Measurements from ENCODE around the gene ATP9A. TPM values are rescaled to one million over a fixed set of nuclear protein-coding genes. Genes with fewer than 3 reads are reported as not detected.
"Not testable (repeated sequence)": the region's sequence is repeated elsewhere in the genome, so short reads cannot be mapped to it uniquely, and the experiment has no call there.

ATP9A gene
- total RNA-seq, 1 donor from 2014 or later = 88.1 TPM

GRCh38 chr20:51756653-51757052 lies 11.5 kb downstream of the ATP9A start:
- peak overlapping the region; percentile 49 for H3K27ac Mint-ChIP-seq
- no peaks in the 10 kb centered on the region for H3K27me3 Mint-ChIP-seq
- no peak overlapping the region for H3K4me3 Mint-ChIP-seq (ENCODE audit: low read depth)
- no peak for DNase-seq (ENCODE audit: low spot score, unreplicated experiment)
- peaks cover 14% of the 10 kb centered on the region for H3K36me3 Mint-ChIP-seq (ENCODE audit: insufficient read depth)
- H3K9me3 Mint-ChIP-seq (ENCODE audit: low read depth) = no peaks in the 10 kb centered on the region
- peaks cover 19% of the 10 kb centered on the region for H3K4me1 Mint-ChIP-seq (ENCODE audit: low read depth)
- TF ChIP-seq, protein P1, sequence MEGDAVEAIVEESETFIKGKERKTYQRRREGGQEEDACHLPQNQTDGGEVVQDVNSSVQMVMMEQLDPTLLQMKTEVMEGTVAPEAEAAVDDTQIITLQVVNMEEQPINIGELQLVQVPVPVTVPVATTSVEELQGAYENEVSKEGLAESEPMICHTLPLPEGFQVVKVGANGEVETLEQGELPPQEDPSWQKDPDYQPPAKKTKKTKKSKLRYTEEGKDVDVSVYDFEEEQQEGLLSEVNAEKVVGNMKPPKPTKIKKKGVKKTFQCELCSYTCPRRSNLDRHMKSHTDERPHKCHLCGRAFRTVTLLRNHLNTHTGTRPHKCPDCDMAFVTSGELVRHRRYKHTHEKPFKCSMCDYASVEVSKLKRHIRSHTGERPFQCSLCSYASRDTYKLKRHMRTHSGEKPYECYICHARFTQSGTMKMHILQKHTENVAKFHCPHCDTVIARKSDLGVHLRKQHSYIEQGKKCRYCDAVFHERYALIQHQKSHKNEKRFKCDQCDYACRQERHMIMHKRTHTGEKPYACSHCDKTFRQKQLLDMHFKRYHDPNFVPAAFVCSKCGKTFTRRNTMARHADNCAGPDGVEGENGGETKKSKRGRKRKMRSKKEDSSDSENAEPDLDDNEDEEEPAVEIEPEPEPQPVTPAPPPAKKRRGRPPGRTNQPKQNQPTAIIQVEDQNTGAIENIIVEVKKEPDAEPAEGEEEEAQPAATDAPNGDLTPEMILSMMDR (IDR thresholded peaks at IDR 0.05; ENCODE audit: unreplicated experiment) = no peak

GRCh38 chr20:51753220-51753619 lies 15.0 kb downstream of the ATP9A start:
- not testable (repeated sequence) for H3K4me3 Mint-ChIP-seq (ENCODE audit: low read depth); H3K9me3 Mint-ChIP-seq (ENCODE audit: low read depth); H3K36me3 Mint-ChIP-seq (ENCODE audit: insufficient read depth); H3K27ac Mint-ChIP-seq; H3K27me3 Mint-ChIP-seq; DNase-seq (ENCODE audit: low spot score, unreplicated experiment)
- H3K4me1 Mint-ChIP-seq (ENCODE audit: low read depth) = peaks cover 15% of the 10 kb centered on the region

DNA sequence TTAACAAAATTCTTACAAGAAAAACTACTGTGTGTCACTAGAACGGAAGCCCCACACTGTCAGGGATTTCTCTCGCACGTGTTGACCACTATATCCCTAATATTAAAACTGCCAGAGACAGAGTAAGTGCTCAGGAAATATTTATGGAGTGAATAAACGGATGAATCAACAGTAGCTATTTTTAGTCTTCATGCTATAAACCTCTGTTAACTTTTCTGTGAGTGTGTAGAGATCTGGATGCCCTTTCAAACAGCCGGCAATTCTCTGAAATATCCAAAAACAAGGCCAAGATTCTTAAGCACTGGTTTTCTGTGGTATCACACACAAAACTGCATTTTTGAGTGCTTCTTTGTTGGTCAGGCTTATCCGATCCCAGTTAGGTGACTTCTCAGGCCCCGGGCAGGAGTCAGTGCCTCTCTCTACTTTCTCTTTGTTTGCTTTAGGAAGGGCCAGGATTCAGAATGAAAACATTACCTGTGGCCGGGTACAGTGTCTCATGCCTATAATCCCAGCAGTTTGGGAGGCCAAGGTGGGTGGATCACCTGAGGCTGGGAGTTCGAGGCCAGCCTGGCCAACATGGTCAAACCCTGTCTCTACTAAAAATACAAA lies 15.7 kb downstream of the ATP9A start:
- TF ChIP-seq, protein P1 (IDR thresholded peaks at IDR 0.05; ENCODE audit: unreplicated experiment) = no peak
- Mint-ChIP-seq H3K27me3 (no peaks in the 10 kb centered on the region), H3K9me3 (ENCODE audit: low read depth) (no peaks in the 10 kb centered on the region), H3K36me3 (ENCODE audit: insufficient read depth) (no peaks in the 10 kb centered on the region), H3K4me1 (ENCODE audit: low read depth) (peaks cover 19% of the 10 kb centered on the region), H3K27ac (peak overlapping the region; percentile 91), H3K4me3 (ENCODE audit: low read depth) (no peak overlapping the region)
- no peak for DNase-seq (ENCODE audit: low spot score, unreplicated experiment)

- no peak for DNase-seq (ENCODE audit: low spot score, unreplicated experiment)
- no peaks in the 10 kb centered on the region for H3K36me3 Mint-ChIP-seq (ENCODE audit: insufficient read depth)
- peaks cover 19% of the 10 kb centered on the region for H3K4me1 Mint-ChIP-seq (ENCODE audit: low read depth)
- no peaks in the 10 kb centered on the region for H3K9me3 Mint-ChIP-seq (ENCODE audit: low read depth)
- TF ChIP-seq, protein P1 (IDR thresholded peaks at IDR 0.05; ENCODE audit: unreplicated experiment) = no peak
- H3K4me3 Mint-ChIP-seq (ENCODE audit: low read depth) = no peak overlapping the region
- H3K27me3 Mint-ChIP-seq = no peaks in the 10 kb centered on the region
- no peak overlapping the region for H3K27ac Mint-ChIP-seq
These were observed 17.3 kb downstream of the ATP9A start for GRCh38 chr20:51750770-51751388.

DNA sequence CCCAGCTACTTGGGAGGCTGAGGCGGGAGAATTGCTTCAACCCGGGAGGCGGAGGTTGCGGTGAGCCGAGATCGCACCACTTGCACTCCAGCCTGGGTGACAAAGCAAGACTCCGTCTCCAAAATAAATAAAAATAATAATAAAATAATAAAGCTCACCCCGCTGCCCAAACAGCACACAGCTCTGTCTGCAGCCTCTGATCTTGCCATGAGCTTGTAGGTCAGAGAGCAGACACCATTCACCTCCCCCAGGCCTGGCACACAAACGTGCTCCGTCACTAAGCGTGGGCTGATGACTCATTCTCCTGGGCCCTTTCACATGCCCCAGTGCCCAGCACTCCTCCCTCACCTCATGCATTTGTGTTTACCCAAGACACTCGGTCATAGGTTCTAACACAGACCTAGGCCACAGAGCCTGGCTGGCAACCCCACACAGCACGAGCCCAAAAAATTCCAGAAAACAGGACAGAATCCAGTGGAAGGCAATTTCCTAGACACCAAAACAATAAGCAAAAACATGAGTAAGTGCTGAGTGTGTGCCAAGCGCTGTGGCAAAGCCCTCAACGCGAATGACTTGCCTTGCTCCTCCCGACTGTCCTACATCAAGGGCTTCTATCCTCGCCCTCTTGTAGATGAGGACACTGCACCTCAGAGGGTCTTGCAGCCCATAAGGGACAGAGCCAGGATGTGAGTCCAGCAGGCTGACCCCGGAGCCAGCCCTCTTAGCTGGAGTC lies 18.0 kb downstream of the ATP9A start:
- Mint-ChIP-seq H3K4me1 (ENCODE audit: low read depth) (peaks cover 19% of the 10 kb centered on the region), H3K9me3 (ENCODE audit: low read depth) (no peaks in the 10 kb centered on the region), H3K27me3 (no peaks in the 10 kb centered on the region), H3K4me3 (ENCODE audit: low read depth) (no peak overlapping the region), H3K27ac (peak overlapping the region; percentile 86), H3K36me3 (ENCODE audit: insufficient read depth) (no peaks in the 10 kb centered on the region)
- DNase-seq (ENCODE audit: low spot score, unreplicated experiment) = no peak
- TF ChIP-seq, protein P1 (IDR thresholded peaks at IDR 0.05; ENCODE audit: unreplicated experiment) = no peak

Data from progenitor cell of endocrine pancreas (in vitro differentiated cells).